ENCODE results near the gene BLNK.

BLNK gene

DNA sequence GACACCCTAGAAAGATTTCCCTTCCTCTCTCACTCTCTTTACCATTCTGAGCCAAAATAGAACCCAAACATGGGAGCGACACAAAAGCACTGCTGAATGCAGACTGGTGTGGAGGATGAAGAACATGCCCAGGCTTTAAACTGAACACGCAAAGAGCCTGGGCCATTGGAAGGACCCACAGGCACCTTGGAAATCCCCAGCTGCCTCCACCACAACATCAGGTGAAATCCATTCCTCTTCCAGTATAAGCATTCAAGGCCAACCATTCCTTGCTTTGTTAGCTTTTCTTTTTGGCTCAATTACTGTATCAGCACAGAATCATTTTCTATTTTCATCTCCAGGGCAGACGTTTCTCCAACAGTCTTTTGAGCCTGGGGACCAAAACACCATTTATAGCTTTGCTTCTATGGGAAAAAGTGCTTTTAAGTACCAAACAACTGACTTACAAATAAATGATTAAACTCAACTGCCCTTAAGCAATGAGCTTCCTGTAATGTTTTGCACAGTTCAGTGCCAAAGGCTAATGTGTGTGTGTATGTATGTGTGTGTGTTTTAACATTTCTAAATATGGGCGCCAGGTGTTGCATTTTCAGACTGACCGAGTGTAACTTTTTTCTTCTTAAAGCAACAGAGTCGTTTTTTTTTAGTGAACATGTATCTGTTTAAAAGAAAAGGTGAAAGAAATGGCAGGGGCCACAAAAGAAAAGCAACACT is 16.2 kb upstream of the BLNK start:
- DNase-seq: no peak

DNA sequence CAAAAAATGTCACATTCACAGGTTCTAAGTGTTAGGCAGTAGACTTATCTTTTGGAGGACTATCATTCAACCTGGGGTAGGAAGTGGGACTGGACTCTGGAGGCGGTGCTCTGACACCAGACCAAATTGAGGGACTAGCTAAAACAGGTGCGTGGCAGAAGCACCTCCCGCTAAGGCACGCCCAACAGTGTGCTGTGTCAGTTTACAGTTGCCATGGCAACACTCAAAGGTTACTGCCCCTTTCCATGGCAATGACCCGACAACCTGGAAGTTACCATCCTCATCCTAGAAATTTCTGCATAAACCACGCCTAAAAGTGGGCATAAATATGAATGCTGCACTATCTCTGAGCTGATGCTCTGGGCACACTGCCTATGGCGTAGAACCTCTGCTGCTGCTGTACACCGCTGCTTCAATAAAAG is 14.0 kb upstream of the BLNK start:
- no peak for DNase-seq

DNA sequence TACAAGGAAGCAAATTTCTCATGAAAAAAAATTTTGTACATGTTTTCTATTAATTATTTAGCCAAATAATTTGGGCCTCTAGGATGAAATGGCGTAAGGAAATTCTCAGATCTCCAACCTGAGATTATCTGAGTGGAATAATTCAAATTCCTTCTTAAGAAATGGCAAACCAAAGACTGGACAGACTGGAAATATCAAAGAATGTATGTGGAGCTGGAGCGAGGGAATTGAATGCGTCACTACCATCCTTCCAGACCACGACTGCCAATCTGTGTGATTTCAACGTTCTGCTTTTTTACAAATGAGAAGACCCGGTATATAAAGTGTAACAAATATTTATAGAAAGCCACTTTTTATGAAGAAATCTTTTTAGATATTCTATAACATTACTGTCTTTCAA is 12.4 kb upstream of the BLNK start:
- DNase-seq: no peak

DNA sequence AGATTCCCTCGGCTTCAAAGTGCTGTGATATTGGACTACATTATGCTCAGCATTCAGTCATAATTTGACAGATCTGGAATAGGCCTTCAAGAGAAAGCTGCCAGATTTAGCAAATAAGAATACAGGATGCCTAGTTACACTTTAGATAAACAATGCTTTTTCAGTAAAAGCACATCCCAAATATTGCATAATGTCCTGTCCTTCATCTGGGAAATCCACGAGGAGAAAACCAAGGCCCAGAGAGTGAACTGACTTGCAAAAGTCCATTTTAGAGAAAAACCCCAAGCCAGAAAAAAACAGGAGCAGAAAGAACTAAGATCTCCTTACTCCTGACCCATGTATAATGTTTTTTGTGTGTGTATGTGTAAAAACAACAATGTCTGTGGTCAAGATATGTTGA is 12.0 kb upstream of the BLNK start:
- no peak for DNase-seq

DNA sequence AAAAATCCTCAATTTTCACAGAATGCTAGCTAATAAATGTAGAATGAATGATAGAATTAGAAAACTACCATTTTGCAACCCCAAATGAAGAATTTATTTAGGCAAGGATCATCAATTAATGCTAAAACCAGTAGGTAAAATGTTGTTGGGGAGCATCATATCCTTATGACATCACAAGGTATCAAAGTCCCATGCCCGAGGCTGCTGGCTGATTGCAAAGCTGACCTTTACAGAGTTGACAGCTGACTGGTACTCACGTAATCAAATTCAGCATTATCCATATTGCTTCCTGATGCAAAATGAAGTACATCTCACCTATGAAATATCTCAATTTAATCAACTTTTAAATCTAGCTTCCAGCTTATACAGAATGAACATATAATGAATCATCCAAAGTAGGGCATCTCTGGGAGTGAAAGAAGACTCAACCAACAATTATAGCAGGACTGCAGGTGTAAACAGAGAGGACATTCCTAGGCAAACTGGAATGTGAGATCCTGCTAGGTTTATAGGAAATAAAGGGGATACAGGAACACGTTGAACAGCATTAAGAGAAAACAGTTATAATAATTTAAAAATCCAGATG is 10.2 kb upstream of the BLNK start:
- no peak for DNase-seq

DNA sequence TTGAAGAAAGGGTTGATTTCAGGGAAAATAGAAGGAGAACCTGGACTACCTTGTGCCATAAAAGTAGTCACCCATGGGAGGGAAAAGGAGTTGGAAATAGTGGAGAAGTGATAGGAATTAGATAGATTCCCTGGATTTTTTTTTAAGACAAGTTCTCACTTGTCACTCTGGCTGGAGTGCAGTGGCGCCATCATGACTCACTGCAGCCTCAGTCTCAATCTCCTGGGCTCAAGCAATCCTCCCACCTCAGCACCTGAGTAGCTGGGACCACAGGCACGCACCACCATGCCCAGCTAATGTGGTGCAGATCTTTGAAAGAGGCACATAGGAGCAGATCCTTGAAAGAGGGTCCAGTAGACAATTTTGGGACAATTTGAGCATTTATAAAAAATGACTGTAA is 9.5 kb upstream of the BLNK start:
- no peak for DNase-seq

DNA sequence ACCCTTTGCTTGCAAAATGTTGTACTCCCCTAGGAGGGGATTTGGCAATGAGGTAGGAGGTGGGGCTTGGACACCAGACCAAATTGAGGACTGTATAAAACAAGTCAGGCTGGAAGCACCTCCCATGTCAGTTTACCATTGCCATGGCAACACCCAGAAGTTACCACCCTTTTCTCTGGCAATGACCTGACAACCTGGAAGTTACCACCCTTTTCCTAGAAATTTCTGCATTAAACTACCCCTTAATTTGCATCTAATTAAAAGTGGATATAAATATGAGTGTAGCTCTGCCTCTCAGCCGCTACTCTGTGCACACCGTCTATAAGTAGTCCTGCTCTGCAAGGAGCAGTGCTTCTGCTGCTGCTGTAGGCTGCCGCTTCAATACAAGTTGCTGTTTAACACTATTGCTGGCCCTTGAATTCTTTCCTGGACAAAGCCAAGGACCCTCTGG is 7.8 kb upstream of the BLNK start:
- DNase-seq: no peak

DNA sequence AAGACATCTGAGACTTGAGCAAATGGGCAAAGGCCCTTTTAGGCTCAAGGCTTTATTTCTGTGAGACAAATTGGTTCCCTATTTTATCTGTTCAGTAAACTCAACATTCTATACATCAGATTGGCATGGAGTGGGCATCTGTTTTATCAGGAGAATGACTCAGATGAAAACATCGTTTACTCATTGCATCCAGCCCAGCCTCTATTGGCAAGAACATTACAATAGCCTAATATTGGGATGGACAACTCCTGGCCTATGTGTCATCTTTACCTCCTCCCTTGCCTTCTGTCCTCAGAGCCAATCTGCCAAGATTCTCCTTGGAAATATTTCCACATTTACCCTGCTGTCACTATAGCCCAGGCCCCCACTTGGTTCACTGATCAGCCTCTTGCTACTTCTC is 5.5 kb upstream of the BLNK start:
- DNase-seq: no peak

DNA sequence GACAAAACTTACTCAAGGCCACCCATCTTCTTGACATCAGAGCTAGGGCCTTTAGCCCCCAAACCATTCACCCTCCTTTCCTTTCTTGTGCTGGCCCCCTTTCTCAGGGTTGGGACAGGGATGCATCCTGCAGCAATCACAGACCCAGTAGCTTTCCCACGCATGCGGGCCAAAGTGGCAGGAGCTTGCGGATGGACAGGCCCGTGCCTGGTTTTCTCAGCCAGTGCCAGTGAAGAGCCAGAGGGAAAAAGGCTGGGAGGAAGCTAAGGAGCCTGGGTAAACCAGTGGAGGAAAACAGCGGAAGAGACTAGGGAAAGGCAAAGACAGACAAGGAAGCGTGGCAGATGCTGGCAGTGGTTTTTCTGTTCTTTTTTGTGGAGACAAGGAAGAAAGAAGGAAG is 5.1 kb upstream of the BLNK start:
- DNase-seq: no peak

DNA sequence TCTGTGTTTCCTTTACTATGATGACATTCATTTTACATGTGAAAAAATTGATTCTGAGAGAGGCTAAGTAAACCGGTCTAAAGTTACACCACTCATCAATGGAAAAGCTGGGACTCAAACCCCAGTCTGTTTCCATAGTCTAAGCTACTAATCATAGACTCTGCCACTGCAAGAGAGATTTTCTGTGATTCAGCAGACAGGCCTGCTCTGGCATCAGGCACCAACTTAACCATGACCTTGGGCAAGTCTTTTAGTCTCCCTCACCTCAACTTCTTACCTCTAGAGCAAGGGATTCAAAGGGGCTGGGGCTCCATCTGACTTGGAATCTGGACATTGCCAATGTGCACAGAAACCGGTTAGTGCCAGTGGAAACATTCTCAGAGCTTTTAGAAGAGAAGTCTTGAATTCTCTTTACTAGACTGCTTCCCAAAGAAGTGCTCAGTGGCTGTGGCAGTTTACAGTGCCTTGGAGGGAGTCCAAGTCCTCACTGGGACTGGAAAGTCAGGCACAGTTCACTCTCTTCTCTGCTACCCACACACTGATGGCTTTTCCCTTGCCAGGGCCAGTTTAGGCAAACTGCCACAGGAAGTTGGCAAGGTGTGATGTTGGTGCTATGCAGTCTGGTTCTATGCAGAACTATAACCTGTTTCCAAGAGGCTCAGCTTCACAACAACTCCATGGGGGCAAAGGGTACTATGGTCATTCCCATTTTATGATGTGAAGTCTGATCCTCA is 4.5 kb upstream of the BLNK start:
- no peak for DNase-seq

DNA sequence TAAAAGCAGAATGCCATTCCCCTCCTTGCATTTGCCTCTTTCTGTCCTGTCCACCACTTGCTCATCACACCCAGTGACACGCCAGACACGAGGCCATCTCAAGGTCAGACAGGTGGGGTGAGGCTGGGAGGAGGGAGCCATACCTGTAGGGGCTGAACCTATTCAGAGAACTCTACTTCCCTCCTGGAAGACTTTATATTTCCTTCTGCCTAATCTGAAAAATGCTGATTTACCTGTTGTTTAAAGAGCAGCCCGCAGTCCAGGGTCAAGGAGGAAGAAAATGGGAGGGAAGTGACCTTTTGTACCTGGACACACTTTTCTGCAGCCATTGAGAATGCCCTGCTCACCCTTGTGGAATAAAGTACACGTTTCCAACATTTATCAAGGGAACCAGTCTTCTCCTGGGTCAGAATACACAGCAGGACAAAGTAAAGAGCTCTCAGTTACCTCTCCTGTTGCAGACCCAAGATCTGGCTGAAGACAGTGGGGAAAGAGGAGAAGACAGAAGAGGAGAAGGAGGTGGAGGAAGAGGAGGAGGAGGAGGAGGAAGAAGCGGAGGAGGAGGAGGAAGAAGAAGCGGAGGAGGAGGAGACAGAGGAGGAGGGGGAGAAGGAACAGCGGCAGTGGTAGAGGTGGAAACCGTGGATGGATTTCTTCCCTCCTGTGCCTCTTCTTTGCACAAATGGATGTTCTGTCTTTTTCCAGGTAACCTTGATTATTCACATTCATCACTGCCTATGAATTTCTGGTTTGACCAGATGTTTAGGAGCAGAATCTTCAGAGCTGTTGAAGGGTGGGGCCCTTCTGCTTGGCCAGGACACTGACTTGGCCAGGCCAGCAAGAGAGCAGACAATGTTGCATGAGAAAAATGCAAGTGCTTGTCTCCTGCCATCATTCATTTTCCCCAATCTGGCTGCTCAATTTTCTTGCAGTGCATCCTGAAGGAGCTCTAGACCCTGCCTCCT is 1.2 kb upstream of the BLNK start:
- DNase-seq: no peak

DNA sequence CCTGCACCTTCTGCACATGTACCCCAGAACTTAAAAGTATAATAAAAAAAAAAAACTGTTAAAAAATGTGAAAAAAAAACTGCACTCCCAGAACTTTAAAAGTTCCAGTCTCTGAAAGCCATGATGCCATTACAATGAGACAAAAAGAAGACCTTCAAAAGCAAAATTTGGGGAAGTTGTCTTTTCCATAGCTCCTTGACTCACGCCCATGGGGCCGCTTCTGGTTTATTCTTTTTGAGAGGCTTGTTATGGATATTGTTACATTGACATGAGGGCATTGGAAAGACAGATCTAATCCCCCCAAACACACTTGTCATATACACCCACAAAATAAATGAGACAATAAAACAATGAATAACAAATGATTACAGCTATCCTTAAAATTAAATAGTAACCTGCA is 798 bp downstream of the BLNK start:
- no peak for DNase-seq

DNA sequence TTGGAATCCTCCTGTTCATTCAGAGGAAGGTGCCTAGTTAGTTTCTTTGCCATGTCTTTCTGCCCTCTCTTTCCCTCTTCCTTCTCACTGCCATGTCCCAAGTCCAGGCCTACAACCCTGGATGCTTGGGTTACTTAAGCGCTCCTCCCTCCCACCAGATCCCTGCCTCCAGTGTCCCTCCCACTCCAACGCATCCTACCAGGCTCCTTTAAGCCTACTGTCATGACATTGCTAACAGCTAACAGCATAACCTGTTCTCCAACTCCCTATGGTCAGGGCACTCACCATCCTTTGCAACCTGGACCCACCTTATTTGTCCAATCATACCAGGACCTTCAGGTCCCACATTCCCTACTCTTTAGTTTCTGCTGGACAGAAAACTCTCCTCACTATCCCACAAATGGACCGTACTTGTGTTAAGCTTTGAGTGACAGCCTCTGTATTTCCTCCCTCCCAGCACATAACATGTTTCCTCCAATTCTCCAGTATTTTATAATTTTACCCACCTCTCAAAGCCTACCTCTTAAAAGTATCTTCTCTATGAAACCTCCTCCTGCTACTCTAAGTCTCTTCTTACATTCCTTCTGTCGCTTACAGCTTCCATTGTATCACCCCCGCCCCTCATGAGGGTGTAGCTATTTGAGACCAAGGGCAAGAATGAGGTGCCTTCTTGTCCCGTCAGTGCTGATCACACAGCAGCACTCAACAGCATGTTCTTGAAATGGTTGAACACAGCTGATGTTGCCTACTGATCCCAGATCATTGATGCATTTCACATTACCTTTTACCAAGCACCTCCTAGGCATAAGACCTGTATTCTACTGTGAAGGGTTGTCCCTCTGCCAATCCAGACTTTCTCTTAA is 1.7 kb downstream of the BLNK start:
- no peak for DNase-seq

DNA sequence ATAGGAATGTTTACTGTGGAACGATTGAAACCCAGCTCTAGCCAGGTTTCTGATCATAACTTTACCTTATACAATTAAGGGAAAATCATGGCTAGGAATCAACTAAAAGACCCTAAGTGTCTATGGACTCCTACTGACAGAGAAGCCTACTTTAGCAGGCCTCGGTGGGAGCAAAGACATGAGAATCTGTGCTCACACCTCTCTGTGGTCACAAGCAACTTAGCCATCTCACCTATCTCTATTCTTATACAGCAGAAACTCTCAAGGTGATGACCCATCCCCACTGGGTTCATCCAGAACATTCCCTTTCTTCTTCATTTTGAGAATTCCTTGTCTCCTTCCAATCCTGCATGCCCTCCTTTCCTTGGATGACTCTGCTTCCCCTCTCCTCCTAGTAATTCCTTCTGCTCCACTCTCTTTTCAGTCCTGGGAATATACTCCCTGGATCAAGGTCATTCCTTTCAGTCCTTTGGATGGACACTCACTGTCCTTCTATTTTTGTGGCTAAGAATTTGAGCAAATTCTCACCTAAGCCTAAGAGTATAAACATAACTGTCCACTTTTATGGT is 2.9 kb downstream of the BLNK start:
- no peak for DNase-seq

DNA sequence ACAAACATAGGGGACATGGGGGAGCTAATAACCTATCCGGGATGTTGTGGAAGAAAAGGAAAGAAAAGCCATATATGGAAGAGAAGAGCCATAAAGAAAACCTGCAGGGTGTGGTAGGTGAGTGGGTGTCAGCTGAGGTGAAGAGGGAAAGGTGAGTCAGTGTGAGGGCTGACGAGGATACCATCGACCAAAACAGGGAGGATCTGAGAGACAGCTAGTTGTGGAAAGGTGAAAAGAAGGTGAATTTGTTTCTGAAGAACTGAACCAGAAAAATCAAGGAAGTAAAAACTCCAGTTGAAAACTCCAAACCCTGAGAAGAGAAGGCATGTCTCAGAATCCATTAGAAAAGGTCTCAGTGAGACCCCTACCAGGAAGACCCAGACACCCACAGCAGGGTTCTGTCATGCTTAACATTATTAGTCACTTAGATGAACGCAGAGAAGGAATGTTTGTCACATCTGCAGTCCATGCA is 4.1 kb downstream of the BLNK start:
- no peak for DNase-seq

DNA sequence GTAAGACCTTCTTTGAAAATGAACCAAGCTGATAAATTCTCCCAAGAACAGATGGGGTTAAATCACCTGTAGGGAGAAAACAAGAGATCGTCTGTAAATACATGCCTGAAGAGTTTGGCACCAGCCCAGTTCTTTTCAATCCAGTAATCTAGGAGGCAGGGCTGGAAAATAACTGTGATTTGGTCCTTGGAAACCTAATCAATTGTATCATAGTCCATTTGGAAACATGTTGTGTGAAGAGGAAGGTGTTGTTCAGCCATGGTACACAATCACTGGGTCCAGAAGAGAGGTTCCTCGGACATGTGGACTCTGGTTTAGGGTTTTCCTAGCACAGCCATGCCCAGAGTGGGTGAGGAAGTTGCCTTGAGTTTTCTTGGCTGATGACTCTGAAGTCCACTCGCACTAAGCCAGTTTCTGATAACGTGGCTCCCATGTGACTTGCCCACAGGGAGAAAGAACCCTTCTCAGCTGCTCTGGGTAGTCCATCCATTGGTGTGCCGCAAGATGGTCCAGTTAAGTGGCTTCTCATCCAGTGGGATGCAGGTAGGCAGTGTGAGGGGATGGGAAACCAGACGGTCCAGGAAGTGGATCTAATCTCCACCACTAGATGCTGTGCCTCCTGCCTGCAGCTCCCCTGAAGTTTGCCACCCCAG is 5.1 kb downstream of the BLNK start:
- DNase-seq: no peak

DNA sequence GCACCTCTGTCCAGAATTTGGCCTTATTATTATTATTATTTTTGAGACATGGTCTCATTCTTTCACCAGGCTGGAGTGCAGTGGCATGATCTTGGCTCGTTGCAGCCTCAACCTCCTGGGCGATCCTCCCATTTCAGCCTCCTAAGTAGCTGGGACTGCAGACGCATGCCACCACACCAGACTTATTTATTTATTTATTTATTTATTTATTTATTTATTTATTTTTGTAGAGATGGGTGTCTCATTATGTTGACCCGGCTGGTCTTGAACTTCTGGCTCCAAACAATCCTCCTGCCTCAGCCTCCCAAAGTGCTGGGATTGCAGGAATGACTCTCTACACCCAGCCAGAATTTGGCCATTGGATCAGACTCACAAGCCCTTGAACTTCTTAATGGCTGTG is 6.4 kb downstream of the BLNK start:
- DNase-seq: no peak

DNA sequence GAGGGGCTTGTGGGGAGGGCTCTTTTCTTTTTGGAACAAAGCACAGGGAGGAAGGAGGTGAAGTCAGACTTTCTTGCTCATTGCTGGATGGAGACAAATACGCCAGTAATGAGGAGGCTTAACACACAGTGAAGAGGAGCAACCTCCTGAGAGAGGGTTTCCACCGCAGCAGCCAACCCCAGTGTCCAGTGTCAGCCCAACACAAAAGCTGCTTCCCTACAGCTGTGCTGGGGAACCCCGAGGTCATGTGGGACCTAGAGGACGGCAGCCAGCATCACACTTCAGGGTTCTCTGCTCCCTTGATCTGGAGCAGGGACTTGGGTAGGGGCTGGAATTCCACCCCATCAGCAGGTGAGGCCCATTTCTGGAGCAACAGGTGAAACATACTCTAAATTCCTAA is 7.7 kb downstream of the BLNK start:
- no peak for DNase-seq

DNA sequence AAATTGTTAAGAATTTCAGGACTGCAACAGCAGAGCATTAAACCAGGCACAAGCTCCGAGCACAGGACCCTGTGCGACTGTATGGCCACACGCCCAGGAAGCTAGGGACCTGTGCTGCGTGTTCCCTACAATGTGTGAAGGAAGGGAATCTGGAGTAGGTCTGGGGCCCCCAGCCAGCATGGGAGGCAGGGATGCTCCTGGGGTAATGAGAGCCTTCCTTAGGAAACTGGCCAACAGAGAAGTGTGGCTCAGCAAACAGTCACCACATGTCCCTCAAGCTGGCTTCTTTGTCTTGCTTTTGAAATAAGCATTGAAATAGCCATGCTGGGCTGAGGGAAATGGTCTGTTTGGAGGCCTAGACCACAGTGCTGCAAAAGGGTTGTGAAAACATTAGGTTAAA is 8.2 kb downstream of the BLNK start:
- no peak for DNase-seq

DNA sequence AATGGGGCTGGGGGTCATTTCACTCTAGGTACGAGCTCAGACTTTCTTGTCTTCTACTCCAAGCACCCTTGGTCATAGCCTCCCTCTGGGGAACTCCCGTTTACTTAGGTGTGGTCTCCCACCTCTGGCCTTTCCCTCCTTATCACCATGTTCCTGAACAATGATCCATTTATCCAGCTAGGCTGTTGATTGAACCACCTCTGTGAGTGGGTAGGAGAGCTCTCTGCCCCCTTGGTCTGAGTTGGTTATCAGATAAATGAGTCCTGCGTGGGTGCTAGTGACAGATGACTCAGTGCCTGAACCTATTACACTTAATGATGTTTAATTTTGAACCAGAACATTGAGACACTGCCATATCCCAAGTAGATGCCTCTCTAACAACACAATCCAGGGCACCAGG is 9.4 kb downstream of the BLNK start:
- no peak for DNase-seq

DNA sequence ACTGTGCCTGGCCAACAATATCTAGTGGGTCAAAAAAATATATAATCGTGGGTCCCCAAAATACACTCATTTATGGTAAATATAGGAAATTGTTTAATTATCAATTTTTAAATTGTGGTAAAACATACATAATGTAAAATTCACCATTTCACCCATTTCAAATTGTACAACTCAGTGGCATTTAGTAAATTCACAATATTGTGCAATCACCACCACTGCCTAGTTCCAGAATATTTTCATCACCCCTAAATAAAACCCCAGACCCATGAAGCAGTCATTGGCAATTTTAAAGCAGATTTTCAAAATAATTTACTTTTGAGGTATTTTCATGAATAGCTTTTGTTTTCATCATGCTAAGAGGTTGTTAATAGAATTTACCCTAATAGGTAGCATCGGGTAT is 10.2 kb downstream of the BLNK start:
- no peak for DNase-seq
